AG10803 (cell line): ENCODE results near the gene OSBPL5.

Source experiments
- DNase-seq: peaks from one replicate; pipeline ENCODE4 v3.0.0; 2010; ENCODE audit warnings: low read depth
- H3K4me3 ChIP-seq: 2 replicates; pipeline ENCODE4 v1.5.1; 2011; ENCODE audit warnings: mild to moderate bottlenecking, low read length, control low read depth
- CTCF ChIP-seq: conservative IDR thresholded peaks from 2 replicates; pipeline ENCODE4 v1.5.1; 2011; ENCODE audit warnings: mild to moderate bottlenecking, low read length, control low read depth, inconsistent platforms

Gene OSBPL5

DNA sequence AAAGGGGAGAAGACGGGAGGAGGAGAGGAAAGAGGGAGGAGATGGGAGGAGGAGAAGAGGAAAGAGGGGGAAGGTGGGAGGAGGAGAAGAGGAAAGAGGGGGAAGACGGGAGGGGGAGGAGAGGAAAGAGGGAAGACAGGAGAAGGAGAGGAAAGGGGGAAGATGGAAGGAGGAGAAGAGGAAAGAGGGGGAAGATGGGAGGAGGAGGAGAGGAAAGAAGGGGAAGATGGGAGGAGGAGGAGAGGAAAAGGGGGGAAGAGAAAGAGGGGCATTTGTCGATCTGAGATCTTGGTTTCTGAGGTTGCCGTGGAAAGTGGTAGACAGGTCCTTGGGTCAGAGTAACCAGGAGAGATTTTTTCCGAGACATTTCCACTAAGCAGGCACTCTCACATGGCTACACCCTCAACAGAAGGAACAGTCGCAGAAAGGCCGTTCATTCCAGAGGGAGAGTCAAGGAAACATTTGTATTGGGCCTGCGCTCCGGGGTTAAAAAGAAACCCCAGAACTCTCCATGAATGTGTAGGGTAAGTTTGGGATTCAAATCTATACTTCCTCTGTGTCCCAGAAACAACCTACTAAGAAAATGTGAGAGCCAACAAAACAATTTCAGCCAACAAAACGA is 68.1 kb downstream of the OSBPL5 start:
- TF ChIP-seq CTCF: no peak
- no peak for DNase-seq
- no peak overlapping the region for H3K4me3 ChIP-seq

DNA sequence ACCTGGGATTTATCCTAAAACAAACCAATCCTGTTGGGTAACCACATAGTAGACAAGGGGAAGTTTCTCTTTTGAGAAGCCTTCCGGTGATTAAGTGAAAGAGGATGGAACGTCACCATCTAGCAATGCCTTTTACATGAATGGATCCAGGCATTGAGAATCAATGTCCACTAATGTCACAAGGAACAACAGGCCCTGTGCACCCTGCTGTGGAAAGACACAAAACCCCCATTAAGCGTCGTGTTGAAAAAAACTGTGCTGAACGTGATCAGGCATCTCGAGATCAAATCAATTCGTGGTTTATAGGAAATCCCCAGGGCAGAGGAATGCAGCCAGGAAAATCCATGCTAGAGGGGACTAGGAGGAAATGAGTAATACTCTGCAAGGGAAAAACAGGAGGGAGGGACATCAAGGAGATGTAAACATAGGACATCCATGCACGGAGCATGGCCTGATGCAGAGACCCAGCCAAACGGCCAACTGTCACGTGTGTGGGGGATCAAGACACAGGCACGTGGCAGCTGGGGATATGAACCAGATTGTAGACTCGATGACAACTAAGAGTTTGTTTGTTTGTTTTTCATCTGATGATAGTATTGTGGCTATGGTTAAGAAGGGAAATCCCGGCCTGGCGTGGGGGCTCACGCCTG is 69.3 kb downstream of the OSBPL5 start:
- H3K4me3 ChIP-seq: no peak overlapping the region
- TF ChIP-seq CTCF: no peak
- DNase-seq: peak; percentile 68

GRCh38 chr11:3094223-3094824 is 70.8 kb downstream of the OSBPL5 start:
- no peak for TF ChIP-seq CTCF

GRCh38 chr11:3093281-3094191 is 71.6 kb downstream of the OSBPL5 start:
- no peak for TF ChIP-seq CTCF
- no peak overlapping the region for H3K4me3 ChIP-seq
- DNase-seq: no peak

More at GRCh38 chr11:3094223-3094824, 70.8 kb downstream of the OSBPL5 start:
- H3K4me3 ChIP-seq: no peak overlapping the region
- DNase-seq: no peak

DNA sequence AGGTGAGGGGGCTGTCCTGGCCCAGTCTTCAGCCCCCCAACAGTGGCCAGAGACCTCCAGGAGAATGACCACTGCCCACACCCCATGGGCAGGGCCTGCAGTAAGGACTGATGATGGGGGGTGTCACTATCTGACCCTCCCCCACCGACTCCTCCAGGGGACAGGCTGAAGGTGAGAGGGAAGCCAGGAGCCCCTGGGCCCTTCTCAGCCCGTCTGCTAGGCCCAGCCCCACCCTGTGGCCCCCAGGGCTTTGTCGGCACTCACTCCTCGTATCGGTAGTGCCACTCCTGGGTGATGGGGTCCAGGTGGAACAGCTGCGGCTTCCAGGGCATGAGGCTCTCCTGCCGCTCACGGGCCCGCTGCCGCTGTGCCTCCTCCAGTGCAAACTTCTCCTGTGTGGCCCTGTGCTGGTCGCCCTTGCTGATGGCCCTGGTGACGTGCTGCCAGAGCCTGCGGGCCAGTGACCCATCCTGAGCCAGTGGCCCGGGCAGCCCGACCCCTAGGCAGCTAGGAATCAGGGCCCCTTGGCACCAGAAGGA is 72.4 kb downstream of the OSBPL5 start:
- H3K4me3 ChIP-seq: no peak overlapping the region
- no peak for TF ChIP-seq CTCF
- no peak for DNase-seq

DNA sequence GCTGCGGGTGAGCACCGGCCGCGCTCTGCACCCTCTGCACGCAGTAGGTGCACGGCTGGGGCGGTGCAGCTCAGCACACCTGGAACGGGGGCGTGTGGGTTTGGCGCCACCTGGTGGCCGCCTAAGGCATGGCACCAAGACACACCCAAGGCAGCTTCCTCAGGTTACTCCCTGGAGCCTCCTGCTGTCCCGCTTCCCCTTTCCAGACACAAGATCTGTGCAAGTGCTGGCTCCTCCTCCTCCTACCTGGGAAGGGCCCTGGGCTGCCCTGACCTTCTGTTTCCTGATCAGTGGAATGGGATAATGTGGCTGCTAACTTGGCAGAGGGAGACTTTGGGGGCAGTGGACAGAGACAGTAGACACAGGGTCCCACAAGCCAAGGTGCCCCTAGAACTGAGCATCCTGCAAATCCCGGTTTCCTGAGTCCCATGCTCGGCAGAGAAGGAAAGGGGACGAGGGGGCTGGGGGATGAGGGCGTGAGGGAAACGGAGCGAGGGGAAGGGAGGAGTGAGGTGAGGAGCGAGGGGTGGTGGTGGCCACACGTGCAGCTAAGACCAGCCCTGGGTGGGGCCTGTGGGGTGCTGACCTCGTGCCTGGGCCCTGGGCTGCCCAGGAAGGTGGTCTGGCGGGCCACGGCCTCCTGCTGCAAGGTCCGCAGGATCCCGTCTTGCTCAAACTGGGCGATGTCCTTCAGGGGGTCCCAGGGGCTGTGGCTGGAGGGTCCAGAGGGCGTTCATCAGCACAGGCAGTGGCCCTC is 73.1 kb downstream of the OSBPL5 start:
- peak; percentile 37 for DNase-seq
- peak; percentile 89 for TF ChIP-seq CTCF
- no peak overlapping the region for H3K4me3 ChIP-seq
